ENCODE data around the gene ZNF808.
"Not testable (repeated sequence)": the region's sequence is repeated elsewhere in the genome, so short reads cannot be mapped to it uniquely, and the experiment has no call there.

ZNF808 gene

DNA sequence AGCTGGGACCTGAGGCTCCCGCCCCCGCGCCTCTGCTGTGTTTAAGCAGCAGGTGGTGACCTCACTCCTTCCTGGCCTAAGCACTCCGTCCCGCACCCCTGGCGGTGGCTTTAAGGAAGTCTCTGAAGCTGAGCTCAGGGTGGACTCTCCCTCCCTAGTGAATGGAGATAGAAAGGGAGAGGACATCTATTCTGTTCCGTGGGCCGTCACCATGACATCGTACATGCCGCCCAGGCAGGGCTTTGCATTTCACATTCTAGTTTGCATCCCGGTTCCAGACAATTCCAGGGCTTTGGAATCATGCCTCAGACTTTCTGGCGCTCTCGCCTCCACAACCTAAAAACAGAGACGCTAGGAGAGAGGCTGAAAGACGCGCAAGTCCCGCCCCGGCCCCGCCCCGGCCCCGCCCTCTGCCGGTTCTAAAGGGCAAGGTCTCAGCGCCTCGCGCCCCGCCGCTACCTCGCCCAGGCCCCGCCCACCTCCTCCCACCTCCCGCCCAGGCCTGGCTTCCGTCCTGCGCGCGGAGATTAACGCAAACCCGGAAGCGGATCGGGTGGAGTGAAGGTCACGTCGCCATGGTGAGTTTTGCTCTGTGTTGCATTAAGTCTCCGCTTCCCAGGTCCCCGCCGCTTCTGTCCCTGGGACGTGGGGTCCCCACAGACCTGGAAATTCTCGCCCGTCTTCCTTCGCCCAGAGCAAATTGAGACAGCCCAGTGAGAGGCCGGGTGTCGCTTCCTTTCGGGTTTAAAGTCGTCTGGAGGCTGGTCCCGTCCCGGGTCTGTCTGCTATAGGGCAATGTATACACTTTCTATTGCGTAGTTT lies at the start of gene ZNF808:
ZNF808 (plus strand) TSS at position 535 of the 822 bp plus-strand sequence. CDS start 15,617 bp downstream, outside the sequence.
- Histone ChIP-seq H3K4me1 (ENCODE audit: control insufficient read depth in 2 of 2, insufficient read depth in 2 of 2, low read length in 2 of 2) (peaks cover 8 to 11% of the 10 kb centered on the region in 2 donors), H3K27ac (ENCODE audit: low read depth in 2 of 2, low read length in 2 of 2) (peak within 1 kb of the TSS; percentile 91 to 92), H3K36me3 (ENCODE audit: control insufficient read depth in 2 of 2, insufficient read depth in 2 of 2, low read length in 2 of 2) (peaks cover 0 to 4% of the 10 kb centered on the region in 2 donors), H3K27me3 (ENCODE audit: control insufficient read depth in 2 of 2, insufficient read depth in 2 of 2, low read length in 2 of 2) (no peaks in the 10 kb centered on the region), H3K4me3 (ENCODE audit: low read length in 2 of 2) (peak within 1 kb of the TSS; percentile 82 to 95), H3K9me3 (ENCODE audit: control insufficient read depth in 2 of 2, low read length in 2 of 2) (peaks cover 0 to 2% of the 10 kb centered on the region in 2 donors), H3K9ac (ENCODE audit: low read depth in 1 of 2, low read length in 2 of 2) (peak within 1 kb of the TSS; percentile 91 to 98)

DNA sequence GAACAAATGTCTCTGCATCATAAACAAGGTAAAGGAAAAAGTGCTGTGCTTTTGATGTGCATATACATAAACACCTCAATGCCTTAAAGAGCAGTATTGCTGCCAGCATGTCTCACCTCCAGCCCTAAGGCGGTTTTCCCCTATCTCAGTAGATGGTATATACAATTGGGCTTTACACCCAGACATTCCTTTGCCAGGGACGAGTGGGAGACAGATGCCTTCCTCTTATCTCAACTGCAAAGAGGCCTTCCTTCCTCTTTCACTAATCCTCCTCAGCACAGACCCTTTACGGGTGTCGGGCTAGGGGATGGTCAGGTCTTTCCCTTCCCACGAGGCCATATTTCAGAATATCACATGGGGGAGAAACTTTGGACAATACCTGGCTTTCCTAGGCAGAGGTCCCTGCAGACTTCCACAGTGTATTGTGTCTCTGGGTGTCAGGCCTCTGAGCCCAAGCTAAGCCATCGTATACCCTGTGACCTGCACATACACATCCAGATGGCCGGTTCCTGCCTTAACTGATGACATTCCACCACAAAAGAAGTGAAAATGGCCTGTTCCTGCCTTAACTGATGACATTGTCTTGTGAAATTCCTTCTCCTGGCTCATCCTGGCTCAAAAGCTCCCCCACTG lies 43.2 kb upstream of the ZNF808 start:
- not testable (repeated sequence) for H3K4me1 ChIP-seq (ENCODE audit: control insufficient read depth in 2 of 2, insufficient read depth in 2 of 2, low read length in 2 of 2); H3K27me3 ChIP-seq (ENCODE audit: control insufficient read depth in 2 of 2, insufficient read depth in 2 of 2, low read length in 2 of 2); H3K27ac ChIP-seq (ENCODE audit: low read depth in 2 of 2, low read length in 2 of 2); H3K4me3 ChIP-seq (ENCODE audit: low read length in 2 of 2); H3K36me3 ChIP-seq (ENCODE audit: control insufficient read depth in 2 of 2, insufficient read depth in 2 of 2, low read length in 2 of 2); H3K9ac ChIP-seq (ENCODE audit: low read depth in 1 of 2, low read length in 2 of 2)
- peaks cover 7 to 17% of the 10 kb centered on the region in 2 donors for H3K9me3 ChIP-seq (ENCODE audit: control insufficient read depth in 2 of 2, low read length in 2 of 2)

DNA sequence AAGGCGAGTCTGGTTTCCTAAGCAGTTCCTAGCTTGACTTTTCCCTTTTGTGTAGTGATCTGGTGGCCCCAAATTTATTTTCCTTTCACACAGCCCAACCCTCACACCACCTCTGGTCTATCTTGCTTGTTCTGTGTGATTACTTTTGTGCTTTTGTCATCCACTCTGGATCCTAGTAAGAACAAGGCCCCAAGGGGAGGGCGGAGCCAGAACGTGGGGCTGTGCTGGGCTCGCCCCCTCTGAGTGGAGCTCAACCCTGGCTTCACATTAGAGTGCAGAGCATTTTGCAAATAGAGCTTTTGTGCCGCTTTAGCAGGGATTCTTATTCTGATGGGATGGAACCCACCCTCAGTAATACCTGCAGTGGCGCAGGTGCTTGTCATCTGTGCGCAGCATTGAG lies 42.4 kb upstream of the ZNF808 start:
- H3K4me3 ChIP-seq (ENCODE audit: low read length in 2 of 2); H3K27me3 ChIP-seq (ENCODE audit: control insufficient read depth in 2 of 2, insufficient read depth in 2 of 2, low read length in 2 of 2); H3K27ac ChIP-seq (ENCODE audit: low read depth in 2 of 2, low read length in 2 of 2); H3K4me1 ChIP-seq (ENCODE audit: control insufficient read depth in 2 of 2, insufficient read depth in 2 of 2, low read length in 2 of 2); H3K36me3 ChIP-seq (ENCODE audit: control insufficient read depth in 2 of 2, insufficient read depth in 2 of 2, low read length in 2 of 2); H3K9ac ChIP-seq (ENCODE audit: low read depth in 1 of 2, low read length in 2 of 2): not testable (repeated sequence)
- H3K9me3 ChIP-seq (ENCODE audit: control insufficient read depth in 2 of 2, low read length in 2 of 2): peaks cover 7 to 17% of the 10 kb centered on the region in 2 donors

DNA sequence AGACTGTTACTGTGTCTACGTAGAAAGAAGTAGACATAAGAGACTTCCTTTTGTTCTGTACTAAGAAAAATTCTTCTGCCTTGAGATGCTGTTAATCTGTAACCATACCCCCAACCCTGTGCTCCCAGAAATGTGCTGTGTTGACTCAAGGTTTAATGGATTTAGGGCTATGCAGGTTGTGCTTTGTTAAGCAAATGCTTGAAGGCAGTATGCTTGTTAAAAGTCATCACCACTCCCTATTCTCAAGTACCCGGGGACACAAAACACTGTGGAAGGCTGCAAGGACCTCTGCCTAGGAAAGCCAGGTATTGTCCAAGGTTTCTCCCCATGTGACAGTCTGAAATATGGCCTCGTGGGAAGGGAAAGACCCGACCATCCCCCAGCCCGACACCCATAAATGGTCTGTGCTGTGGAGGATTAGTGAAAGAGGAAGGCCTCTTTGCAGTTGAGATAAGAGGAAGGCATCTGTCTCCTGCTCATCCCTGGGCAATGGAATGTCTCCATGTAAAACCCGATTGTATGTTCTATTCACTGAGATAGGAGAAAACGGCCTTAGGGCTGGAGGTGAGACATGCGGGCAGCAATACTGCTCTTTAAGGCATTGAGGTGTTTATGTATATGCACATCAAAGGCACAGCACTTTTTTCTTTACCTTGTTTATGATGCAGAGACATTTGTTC lies 41.8 kb upstream of the ZNF808 start:
- H3K4me1 ChIP-seq (ENCODE audit: control insufficient read depth in 2 of 2, insufficient read depth in 2 of 2, low read length in 2 of 2); H3K27ac ChIP-seq (ENCODE audit: low read depth in 2 of 2, low read length in 2 of 2); H3K9ac ChIP-seq (ENCODE audit: low read depth in 1 of 2, low read length in 2 of 2); H3K27me3 ChIP-seq (ENCODE audit: control insufficient read depth in 2 of 2, insufficient read depth in 2 of 2, low read length in 2 of 2); H3K4me3 ChIP-seq (ENCODE audit: low read length in 2 of 2); H3K36me3 ChIP-seq (ENCODE audit: control insufficient read depth in 2 of 2, insufficient read depth in 2 of 2, low read length in 2 of 2): not testable (repeated sequence)
- peaks cover 2 to 14% of the 10 kb centered on the region in 2 donors for H3K9me3 ChIP-seq (ENCODE audit: control insufficient read depth in 2 of 2, low read length in 2 of 2)

DNA sequence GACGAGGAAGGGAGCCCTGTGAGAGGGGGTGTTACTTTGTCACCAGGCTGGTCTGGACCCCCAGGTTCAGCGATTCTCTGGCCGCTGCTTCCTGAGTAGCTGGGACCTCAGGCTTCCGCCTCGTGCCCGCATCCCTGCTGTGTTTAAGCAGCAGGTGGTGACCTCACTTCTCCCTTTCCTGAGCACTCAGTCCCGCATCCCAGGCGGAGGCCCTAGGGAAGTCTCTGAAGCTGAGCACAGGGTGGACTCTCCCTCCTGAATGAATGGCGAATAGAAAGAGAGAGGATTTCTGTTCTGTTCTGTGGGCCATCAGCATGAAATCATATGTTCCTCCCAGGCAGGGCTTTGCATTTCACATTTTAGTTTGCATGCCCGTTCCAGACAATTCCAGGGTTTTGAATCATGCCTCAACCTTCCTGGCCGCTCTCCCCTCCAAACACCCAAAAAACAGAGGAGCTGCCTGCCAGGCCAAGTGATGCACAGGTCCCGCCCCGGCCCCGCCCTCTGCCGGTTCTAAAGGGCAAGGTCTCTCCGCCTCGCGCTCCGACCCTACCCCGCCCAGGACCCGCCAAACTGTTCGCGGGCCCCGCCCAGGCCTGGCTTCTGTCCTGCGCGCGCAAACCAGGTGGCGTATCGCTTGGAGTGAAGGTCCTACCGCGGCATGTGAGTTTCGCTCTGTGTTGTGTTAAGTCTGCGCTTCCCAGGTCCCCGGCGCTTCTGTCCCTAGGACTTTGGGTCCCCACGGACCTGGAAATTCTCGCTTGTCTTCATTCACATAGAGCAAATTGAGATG lies 35.1 kb upstream of the ZNF808 start:
- no peak overlapping the region for H3K4me3 ChIP-seq (ENCODE audit: low read length in 2 of 2)

DNA sequence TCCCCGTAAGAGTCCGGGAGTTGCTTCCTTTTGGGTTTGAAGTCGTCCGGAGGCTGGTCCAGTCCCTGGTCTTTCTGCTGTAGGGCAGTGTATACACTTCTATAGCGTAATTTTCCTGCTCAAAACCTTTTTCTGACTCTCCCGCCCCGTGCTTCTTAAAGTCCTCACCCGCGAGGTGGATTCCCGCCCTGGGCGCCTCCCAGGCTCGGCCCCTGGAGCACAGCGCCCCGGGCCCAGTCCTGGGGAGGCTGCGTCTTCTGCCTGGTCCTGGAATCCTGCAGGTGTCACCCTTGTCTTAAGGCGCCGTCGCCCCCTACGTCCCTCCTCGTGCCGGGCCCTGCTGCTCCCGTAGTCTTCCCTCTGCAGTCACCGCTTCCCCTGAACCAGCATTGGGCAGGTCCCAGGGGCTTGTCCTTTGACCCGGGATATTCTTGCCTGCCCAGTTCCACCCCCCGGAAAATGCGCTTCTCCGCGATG lies 34.4 kb upstream of the ZNF808 start:
- peaks cover 0 to 2% of the 10 kb centered on the region in 2 donors for H3K9me3 ChIP-seq (ENCODE audit: control insufficient read depth in 2 of 2, low read length in 2 of 2)
- H3K27ac ChIP-seq (ENCODE audit: low read depth in 2 of 2, low read length in 2 of 2): no peak overlapping the region
- H3K27me3 ChIP-seq (ENCODE audit: control insufficient read depth in 2 of 2, insufficient read depth in 2 of 2, low read length in 2 of 2): no peaks in the 10 kb centered on the region
- H3K4me3 ChIP-seq (ENCODE audit: low read length in 2 of 2): no peak overlapping the region
- H3K9ac ChIP-seq (ENCODE audit: low read depth in 1 of 2, low read length in 2 of 2): no peak overlapping the region
- H3K36me3 ChIP-seq (ENCODE audit: control insufficient read depth in 2 of 2, insufficient read depth in 2 of 2, low read length in 2 of 2): no peaks in the 10 kb centered on the region
- no peaks in the 10 kb centered on the region for H3K4me1 ChIP-seq (ENCODE audit: control insufficient read depth in 2 of 2, insufficient read depth in 2 of 2, low read length in 2 of 2)

More for the DNA sequence above, 35.1 kb upstream of the ZNF808 start:
- no peaks in the 10 kb centered on the region for H3K36me3 ChIP-seq (ENCODE audit: control insufficient read depth in 2 of 2, insufficient read depth in 2 of 2, low read length in 2 of 2)
- H3K4me1 ChIP-seq (ENCODE audit: control insufficient read depth in 2 of 2, insufficient read depth in 2 of 2, low read length in 2 of 2): no peaks in the 10 kb centered on the region
- H3K27ac ChIP-seq (ENCODE audit: low read depth in 2 of 2, low read length in 2 of 2): no peak overlapping the region
- peaks cover 0 to 2% of the 10 kb centered on the region in 2 donors for H3K9me3 ChIP-seq (ENCODE audit: control insufficient read depth in 2 of 2, low read length in 2 of 2)
- H3K27me3 ChIP-seq (ENCODE audit: control insufficient read depth in 2 of 2, insufficient read depth in 2 of 2, low read length in 2 of 2): no peaks in the 10 kb centered on the region
- H3K9ac ChIP-seq (ENCODE audit: low read depth in 1 of 2, low read length in 2 of 2): no peak overlapping the region

DNA sequence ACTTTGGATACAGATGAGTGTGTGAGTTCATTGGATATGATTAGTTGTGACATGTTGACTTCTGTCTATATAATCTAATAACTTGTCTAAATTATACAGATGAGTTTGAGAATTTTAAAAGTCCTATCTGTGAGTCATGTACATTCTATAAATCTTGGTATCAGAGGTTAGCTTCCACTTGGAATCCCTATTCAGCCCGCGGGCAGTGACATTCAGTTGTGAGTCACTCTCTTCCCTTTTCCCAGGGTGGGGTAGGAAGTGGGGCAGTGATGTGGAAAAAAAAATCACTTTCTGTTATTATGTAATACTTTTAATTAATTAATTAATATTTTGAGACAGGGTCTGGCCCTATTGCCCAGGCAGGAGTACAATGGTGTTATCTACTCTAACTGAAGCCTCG lies 33.0 kb upstream of the ZNF808 start:
- Histone ChIP-seq H3K4me3 (ENCODE audit: low read length in 2 of 2) (no peak overlapping the region), H3K9ac (ENCODE audit: low read depth in 1 of 2, low read length in 2 of 2) (no peak overlapping the region), H3K36me3 (ENCODE audit: control insufficient read depth in 2 of 2, insufficient read depth in 2 of 2, low read length in 2 of 2) (no peaks in the 10 kb centered on the region), H3K27ac (ENCODE audit: low read depth in 2 of 2, low read length in 2 of 2) (no peak overlapping the region), H3K4me1 (ENCODE audit: control insufficient read depth in 2 of 2, insufficient read depth in 2 of 2, low read length in 2 of 2) (no peaks in the 10 kb centered on the region), H3K27me3 (ENCODE audit: control insufficient read depth in 2 of 2, insufficient read depth in 2 of 2, low read length in 2 of 2) (no peaks in the 10 kb centered on the region), H3K9me3 (ENCODE audit: control insufficient read depth in 2 of 2, low read length in 2 of 2) (no peaks in the 10 kb centered on the region)

DNA sequence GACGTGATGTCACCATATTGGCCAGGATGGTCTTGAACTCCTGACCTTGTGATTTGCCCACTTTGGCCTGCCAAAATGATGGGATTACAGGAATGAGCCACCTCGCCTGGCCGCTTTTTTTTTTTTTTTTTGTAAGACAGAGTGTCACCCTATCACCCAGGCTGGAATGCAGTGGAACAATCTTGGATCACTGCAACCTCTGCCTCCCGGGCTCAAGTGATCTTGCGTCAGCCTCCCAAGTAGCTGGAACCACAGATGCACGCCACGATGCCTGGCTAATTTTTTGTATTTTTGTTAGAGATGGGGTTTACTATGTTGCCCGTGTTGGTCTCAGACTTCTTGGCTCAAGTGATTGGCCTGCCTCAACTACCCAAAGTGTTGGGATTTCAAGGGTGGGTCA lies 28.9 kb upstream of the ZNF808 start:
- Histone ChIP-seq H3K27ac (ENCODE audit: low read depth in 2 of 2, low read length in 2 of 2) (no peak overlapping the region), H3K36me3 (ENCODE audit: control insufficient read depth in 2 of 2, insufficient read depth in 2 of 2, low read length in 2 of 2) (peaks cover 0 to 2% of the 10 kb centered on the region in 2 donors), H3K4me3 (ENCODE audit: low read length in 2 of 2) (no peak overlapping the region), H3K4me1 (ENCODE audit: control insufficient read depth in 2 of 2, insufficient read depth in 2 of 2, low read length in 2 of 2) (no peaks in the 10 kb centered on the region), H3K27me3 (ENCODE audit: control insufficient read depth in 2 of 2, insufficient read depth in 2 of 2, low read length in 2 of 2) (no peaks in the 10 kb centered on the region), H3K9ac (ENCODE audit: low read depth in 1 of 2, low read length in 2 of 2) (no peak overlapping the region), H3K9me3 (ENCODE audit: control insufficient read depth in 2 of 2, low read length in 2 of 2) (peaks cover 0 to 3% of the 10 kb centered on the region in 2 donors)

DNA sequence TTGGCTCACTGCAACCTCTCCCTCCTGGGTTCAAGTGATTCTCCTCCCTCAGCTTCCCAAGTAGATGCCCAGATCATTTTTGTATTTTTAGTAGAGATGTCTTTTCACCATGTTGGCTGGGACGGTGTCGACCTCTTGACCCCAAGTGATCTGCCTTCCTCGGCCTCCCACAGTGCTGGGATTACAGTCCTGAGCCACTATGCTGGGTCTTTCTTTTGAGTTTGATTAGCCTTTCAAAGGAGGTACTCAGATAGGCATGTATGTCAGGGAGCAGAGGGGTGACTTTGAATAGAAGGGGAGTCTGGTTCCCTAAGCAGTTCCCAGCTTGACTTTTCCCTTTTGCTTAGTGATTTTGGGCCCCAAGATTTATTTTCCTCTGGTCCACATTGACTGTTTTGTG lies 27.0 kb upstream of the ZNF808 start:
- not testable (repeated sequence) for H3K27me3 ChIP-seq (ENCODE audit: control insufficient read depth in 2 of 2, insufficient read depth in 2 of 2, low read length in 2 of 2); H3K27ac ChIP-seq (ENCODE audit: low read depth in 2 of 2, low read length in 2 of 2); H3K9ac ChIP-seq (ENCODE audit: low read depth in 1 of 2, low read length in 2 of 2); H3K9me3 ChIP-seq (ENCODE audit: control insufficient read depth in 2 of 2, low read length in 2 of 2); H3K4me1 ChIP-seq (ENCODE audit: control insufficient read depth in 2 of 2, insufficient read depth in 2 of 2, low read length in 2 of 2); H3K4me3 ChIP-seq (ENCODE audit: low read length in 2 of 2); H3K36me3 ChIP-seq (ENCODE audit: control insufficient read depth in 2 of 2, insufficient read depth in 2 of 2, low read length in 2 of 2)
